Ishikawa (cell line): Measurements from ENCODE around the gene AUTS2.

ENCODE experiments used
- CEBPB ChIP-seq: IDR thresholded peaks from 2 replicates; pipeline ENCODE4 v1.6.1; 2012
- CREB1 ChIP-seq: IDR thresholded peaks from 2 replicates; pipeline ENCODE4 v1.6.1; 2012; ENCODE audit warnings: low read depth
- EGR1 ChIP-seq: IDR thresholded peaks from 2 replicates; pipeline ENCODE4 v1.6.1; 2012
- EP300 ChIP-seq: IDR thresholded peaks from 2 replicates; pipeline ENCODE4 v1.6.1; 2012; ENCODE audit warnings: borderline replicate concordance
- FOXM1 ChIP-seq: IDR thresholded peaks from 2 replicates; pipeline ENCODE4 v1.6.1; 2012; ENCODE audit warnings: low read depth, borderline replicate concordance
- MAX ChIP-seq: IDR thresholded peaks from 2 replicates; pipeline ENCODE4 v1.6.1; 2012
- NFIC ChIP-seq: IDR thresholded peaks from 2 replicates; pipeline ENCODE4 v1.6.1; 2012
- RAD21 ChIP-seq: IDR thresholded peaks from 2 replicates; pipeline ENCODE4 v1.6.1; 2012; ENCODE audit warnings: low read depth
- REST ChIP-seq: IDR thresholded peaks from 2 replicates; pipeline ENCODE4 v1.6.1; 2012; ENCODE audit warnings: low read depth, mild to moderate bottlenecking
- TAF1 ChIP-seq: IDR thresholded peaks from 2 replicates; pipeline ENCODE4 v1.6.1; 2012; ENCODE audit warnings: low read depth, mild to moderate bottlenecking
- TCF12 ChIP-seq: IDR thresholded peaks from 2 replicates; pipeline ENCODE4 v1.6.1; 2012; ENCODE audit warnings: low read depth
- TEAD4 ChIP-seq: IDR thresholded peaks from 2 replicates; pipeline ENCODE4 v1.6.1; 2012
- USF1 ChIP-seq: IDR thresholded peaks from 2 replicates; pipeline ENCODE4 v1.6.1; 2012
- YY1 ChIP-seq: IDR thresholded peaks from 2 replicates; pipeline ENCODE4 v1.6.1; 2012; ENCODE audit warnings: low read depth
- ZBTB7A ChIP-seq: IDR thresholded peaks from 2 replicates; pipeline ENCODE4 v1.6.1; 2012; ENCODE audit warnings: low read depth

The AUTS2 gene

GRCh38 chr7:70670288-70670687 is 1072.0 kb downstream of the AUTS2 start:
- TF ChIP-seq REST = no peak
- TF ChIP-seq RAD21 = no peak
- no peak for TF ChIP-seq TCF12
- TF ChIP-seq CREB1 = no peak
- no peak for TF ChIP-seq TAF1
- no peak for TF ChIP-seq TEAD4
- no peak for TF ChIP-seq ZBTB7A
- no peak for TF ChIP-seq YY1
- no peak for TF ChIP-seq EGR1

- TF ChIP-seq FOXM1 (no peak), EP300 (no peak), RAD21 (no peak), TAF1 (no peak), NFIC (no peak)
These were observed 1075.7 kb downstream of the AUTS2 start for GRCh38 chr7:70673778-70674570.

GRCh38 chr7:70674571-70675010 is 1076.3 kb downstream of the AUTS2 start:
- TF ChIP-seq TCF12 (no peak), RAD21 (no peak), USF1 (no peak), MAX (no peak), EP300 (no peak), CEBPB (no peak), EGR1 (no peak), YY1 (no peak)

- no peak for TF ChIP-seq CEBPB
- TF ChIP-seq TEAD4 = no peak
- TF ChIP-seq USF1 = no peak
- TF ChIP-seq YY1 = no peak
- no peak for TF ChIP-seq TCF12
- TF ChIP-seq ZBTB7A = no peak
- no peak for TF ChIP-seq EP300
- TF ChIP-seq TAF1 = no peak
- no peak for TF ChIP-seq REST
- no peak for TF ChIP-seq CREB1
- no peak for TF ChIP-seq FOXM1
- TF ChIP-seq NFIC = no peak
- no peak for TF ChIP-seq EGR1
- TF ChIP-seq MAX = no peak
- no peak for TF ChIP-seq RAD21
These were observed 1078.0 kb downstream of the AUTS2 start for GRCh38 chr7:70676243-70676642.

GRCh38 chr7:70678621-70679251 is 1080.5 kb downstream of the AUTS2 start:
- no peak for TF ChIP-seq EGR1
- TF ChIP-seq TCF12 = no peak
- TF ChIP-seq TAF1 = no peak
- no peak for TF ChIP-seq RAD21
- TF ChIP-seq USF1 = no peak
- TF ChIP-seq CEBPB = no peak
- TF ChIP-seq EP300 = no peak
- no peak for TF ChIP-seq NFIC
- TF ChIP-seq YY1 = no peak
- TF ChIP-seq ZBTB7A = no peak
- no peak for TF ChIP-seq CREB1
- no peak for TF ChIP-seq FOXM1
- no peak for TF ChIP-seq REST
- no peak for TF ChIP-seq MAX
- TF ChIP-seq TEAD4 = no peak
